K562 (cell line): Measurements from ENCODE around the gene ADAMTS2. TPM values are rescaled to one million over a fixed set of nuclear protein-coding genes. Genes with fewer than 3 reads are reported as not detected.

Experiments
- ATAC-seq: fragments of 200-7000 bp; cut with Tn5 transposase; 3 replicates; pipeline ENCODE4 v1.9.1; 2020; ENCODE audit warnings: moderate library complexity
- BruUV-seq: library from RNA; stranded (reverse); fragments of 400-500 nt; replicated peaks from 2 replicates; lab custom pipeline; 2021; lab: Mats Ljungman, UMichigan
- CTCF ChIA-PET: fragments of 300-600 bp; formaldehyde crosslinking; extraction: SDS; loops from one replicate; lab custom pipeline; 2021; ENCODE audit warnings: low intra/inter-chr PET ratio; lab: Yijun Ruan, JAX
- POLR2A ChIA-PET: fragments of 300-600, 350-650 bp; sonication (Branson Sonifier 250); formaldehyde crosslinking; extraction: SDS; loops from one replicate; lab custom pipeline; 2021; ENCODE audit warnings: antibody characterized with exemption, inconsistent platforms; lab: Yijun Ruan, JAX
- DNase-seq, 4 experiments: peaks; one replicate each; pipeline versions ENCODE4 v3.0.0 to v3.0.0-alpha.2; 2011 to 2018; ENCODE audit warnings: low spot score in 3 of 4, mixed read lengths in 3 of 4; ENCODE audit errors: extremely low read depth in 1 of 4
- FAIRE-seq: peaks from 2 replicates; lab custom pipeline; 2011; peaks lifted over from hg19 to GRCh38; lab: Jason Lieb, UNC
- H2AFZ ChIP-seq: 2 replicates; pipeline ENCODE4 v1.6.0; 2011; ENCODE audit warnings: low read depth, low read length, control low read depth, inconsistent platforms
- H3K27ac ChIP-seq: fragments of 200-600 bp; 3 replicates; pipeline ENCODE4 v1.8.0; 2011; ENCODE audit warnings: low read depth, mild to moderate bottlenecking, control low read depth, inconsistent platforms, low read length, moderate library complexity, mixed read lengths; ENCODE audit errors: extremely low read depth
- H3K27me3 ChIP-seq, 2 experiments: fragments of 300-600 bp in 1 of 2; 2 replicates in 1 of 2; 3 replicates in 1 of 2; pipeline versions ENCODE4 v1.6.0 to v1.8.0; 2011; ENCODE audit warnings: inconsistent platforms in 2 of 2, low read length in 2 of 2, mild to moderate bottlenecking in 1 of 2, mixed read lengths in 1 of 2, moderate library complexity in 1 of 2; ENCODE audit not compliant: control insufficient read depth in 2 of 2, insufficient read depth in 2 of 2
- H3K36me3 ChIP-seq: fragments of 300-600 bp; 3 replicates; pipeline ENCODE4 v1.8.0; 2011; ENCODE audit warnings: mild to moderate bottlenecking, low read length, inconsistent platforms; ENCODE audit not compliant: control insufficient read depth, insufficient read depth
- H3K4me1 ChIP-seq, 2 experiments: fragments of 200-600 bp in 1 of 2; replicated peaks in 1 of 2; 2 replicates in 1 of 2; 3 replicates in 1 of 2; pipeline versions ENCODE4 v1.5.1 to v1.8.0; 2011; ENCODE audit warnings: inconsistent platforms in 2 of 2, low read length in 2 of 2, mild to moderate bottlenecking in 1 of 2, mixed read lengths in 1 of 2, moderate library complexity in 1 of 2; ENCODE audit not compliant: control insufficient read depth in 2 of 2, insufficient read depth in 2 of 2
- H3K4me2 ChIP-seq: 2 replicates; pipeline ENCODE4 v1.6.1; 2011; ENCODE audit warnings: low read length, control low read depth, inconsistent platforms, mixed read lengths; ENCODE audit not compliant: insufficient read depth
- H3K4me3 ChIP-seq: fragments of 200-600 bp; sonication (generic), shearing (Covaris generic); 2 replicates; pipeline ENCODE4 v1.5.1; 2016; ENCODE audit warnings: control low read depth, inconsistent platforms
- H3K79me2 ChIP-seq: fragments of 200-600 bp; 3 replicates; pipeline ENCODE4 v1.8.0; 2011; ENCODE audit warnings: low read length, inconsistent platforms; ENCODE audit not compliant: control insufficient read depth, insufficient read depth
- H3K9ac ChIP-seq, 2 experiments: 2 replicates each; pipeline versions ENCODE4 v1.6.0 to v1.6.1; 2011; ENCODE audit warnings: low read depth in 2 of 2, low read length in 2 of 2, control low read depth in 1 of 2, inconsistent platforms in 1 of 2, mild to moderate bottlenecking in 1 of 2, mixed read lengths in 1 of 2; ENCODE audit not compliant: insufficient read depth in 1 of 2
- H3K9me1 ChIP-seq: one replicate; pipeline ENCODE4 v1.6.0; 2011; ENCODE audit warnings: inconsistent platforms, mild to moderate bottlenecking, low read length, moderate library complexity; ENCODE audit not compliant: control insufficient read depth, insufficient read depth
- H3K9me3 ChIP-seq: replicated peaks from 2 replicates; pipeline ENCODE4 v1.5.1; 2011; ENCODE audit warnings: low read depth, low read length, inconsistent platforms; ENCODE audit not compliant: control insufficient read depth, insufficient read depth
- H4K20me1 ChIP-seq: replicated peaks from 2 replicates; pipeline ENCODE4 v1.6.1; 2011; ENCODE audit warnings: low read length, inconsistent platforms, mixed read lengths; ENCODE audit not compliant: control insufficient read depth, insufficient read depth
- CHD2 ChIP-seq: IDR thresholded peaks from 2 replicates; pipeline ENCODE4 v1.6.1; 2011; ENCODE audit warnings: low read depth, low read length
- CREBBP ChIP-seq: IDR thresholded peaks from one replicate; pipeline ENCODE4 v1.6.1; 2012; ENCODE audit warnings: low read depth, mild to moderate bottlenecking, control low read depth, inconsistent platforms, low read length
- FOXA3 ChIP-seq, 2 experiments: fragments of 450-650 bp in 1 of 2; sonication (generic) in 1 of 2; formaldehyde crosslinking; IDR thresholded peaks in 1 of 2; conservative IDR thresholded peaks in 1 of 2; 2 replicates each; pipeline versions ENCODE4 v1.4.0 to v1.8.0; 2020 to 2022; ENCODE audit warnings: mild to moderate bottlenecking in 2 of 2, missing genetic modification reagents in 1 of 2
- GABPB2 ChIP-seq: fragments of 250-450 bp; sonication (Bioruptor Pico); conservative IDR thresholded peaks from 2 replicates; pipeline ENCODE4 v1.5.1; 2021; ENCODE audit warnings: mild to moderate bottlenecking
- KAT2B ChIP-seq: IDR thresholded peaks from one replicate; pipeline ENCODE4 v1.6.1; 2012; ENCODE audit warnings: low read depth, mild to moderate bottlenecking, control low read depth, inconsistent platforms, low read length, moderate library complexity
- L3MBTL2 ChIP-seq: fragments of 450-650 bp; IDR thresholded peaks from 2 replicates; pipeline ENCODE4 v1.6.1; 2016; ENCODE audit warnings: mild to moderate bottlenecking, moderate library complexity
- LCOR ChIP-seq: sonication (generic); formaldehyde crosslinking; IDR thresholded peaks from 2 replicates; pipeline ENCODE4 v1.8.0; 2022; ENCODE audit warnings: mild to moderate bottlenecking, missing genetic modification reagents
- MCM2 ChIP-seq: fragments of 450-650 bp; IDR thresholded peaks from 2 replicates; pipeline ENCODE4 v1.6.1; 2017; ENCODE audit warnings: low read depth, mild to moderate bottlenecking
- NR2C1 ChIP-seq, 2 experiments: fragments of 450-650 bp; IDR thresholded peaks; 2 replicates each; pipeline ENCODE4 v1.6.1; 2017; ENCODE audit warnings: mild to moderate bottlenecking in 2 of 2, antibody characterized with exemption in 1 of 2, inconsistent platforms in 1 of 2, missing compliant biosample characterization in 1 of 2, missing genetic modification characterization in 1 of 2
- NR4A1 ChIP-seq, 2 experiments: fragments of 250-450 bp in 1 of 2; fragments of 450-650 bp in 1 of 2; sonication (Bioruptor Pico) in 1 of 2; IDR thresholded peaks; 2 replicates each; pipeline versions ENCODE4 v1.4.0 to v1.6.1; 2016 to 2020; ENCODE audit warnings: mild to moderate bottlenecking in 2 of 2, missing compliant biosample characterization in 1 of 2, missing genetic modification characterization in 1 of 2, moderate library complexity in 1 of 2
- SIN3A ChIP-seq, 2 experiments: fragments of 150-350 bp in 1 of 2; IDR thresholded peaks; 2 replicates each; pipeline ENCODE4 v1.6.1; 2011 to 2016; ENCODE audit warnings: borderline replicate concordance in 2 of 2, low read depth in 2 of 2, low read length in 2 of 2, mild to moderate bottlenecking in 2 of 2, moderate library complexity in 2 of 2; ENCODE audit not compliant: control insufficient read depth in 1 of 2
- WGBS: fragments of 100-300 bp; shearing (Covaris generic); methylation state at CpG from one replicate; pipeline ENCODE4 v1.1.6; 2016; ENCODE audit warnings: low coverage, mixed read lengths; ENCODE audit not compliant: insufficient coverage; ENCODE audit errors: missing lambda C conversion rate; 5-methylcytosine and 5-hydroxymethylcytosine counted together
- in situ Hi-C: fragments of 300-500 bp; cut with MboI; formaldehyde crosslinking; loops from 4 replicates; pipeline ENCODE4 v1.15.0; 2018; ENCODE audit warnings: inconsistent platforms, mixed read lengths
- intact Hi-C: fragments of 100-400 bp; cut with micrococcal nuclease; formaldehyde crosslinking; loops from 2 replicates; pipeline ENCODE4 v1.14.2; 2022
- polyA plus RNA-seq, 8 experiments: library from polyadenylated mRNA; depleted of rRNA in 4 of 8; stranded (reverse) in 5 of 8; unstranded in 3 of 8; fragments of >200 nt; fragmentation: Nextera tagmentation in 2 of 8; fragmentation: Illumina TruSeq in 1 of 8; extraction: Ambion mirVana in 2 of 8; extraction: Trizol in 1 of 8; gene quantifications; 2 replicates each; pipeline versions ENCODE4 v1.2.1 to v1.2.3, GENCODE V29; 2011 to 2014; ENCODE audit warnings: inconsistent platforms in 1 of 8, missing spikeins in 1 of 8
- total RNA-seq, 7 experiments: library from RNA; depleted of rRNA in 6 of 7; stranded (reverse); fragments of >200 nt in 6 of 7; fragmentation: Illumina TruSeq in 2 of 7; extraction: Trizol in 2 of 7; gene quantifications; 2 replicates each; pipeline versions ENCODE4 v1.2.1 to v1.2.3, GENCODE V29; 2011 to 2021; ENCODE audit warnings: low replicate concordance in 1 of 7
- TF ChIP-seq, protein P1 (sequence below): fragments of 450-650 bp; IDR thresholded peaks from 2 replicates; pipeline ENCODE4 v1.6.1; 2016; ENCODE audit warnings: antibody characterized with exemption
- TF ChIP-seq, protein P2 (sequence below): sonication (generic); formaldehyde crosslinking; IDR thresholded peaks from 2 replicates; pipeline ENCODE4 v1.9.0; 2022; ENCODE audit warnings: mild to moderate bottlenecking, missing genetic modification reagents
- TF ChIP-seq, protein P3 (sequence below): fragments of 450-650 bp; IDR thresholded peaks from 2 replicates; pipeline ENCODE4 v1.7.0; 2016; ENCODE audit warnings: borderline replicate concordance
- TF ChIP-seq, protein P4 (sequence below): fragments of 450-650 bp; IDR thresholded peaks from 2 replicates; pipeline ENCODE4 v1.6.1; 2016; ENCODE audit warnings: missing biosample characterization, missing genetic modification characterization
- TF ChIP-seq, protein P5 (sequence below): sonication (generic); formaldehyde crosslinking; IDR thresholded peaks from 2 replicates; pipeline ENCODE4 v1.8.0; 2022; ENCODE audit warnings: missing genetic modification reagents, mild to moderate bottlenecking, borderline replicate concordance

Gene ADAMTS2
- total and polyA plus RNA-seq, 9 of the 15 experiments (the other 6 are each of a cell fraction or from before 2014, with no cell fraction given) = not detected

GRCh38 chr5:179170606-179171005 lies 174.7 kb downstream of the ADAMTS2 start:
- intact Hi-C loops (no loop called here), in situ Hi-C loops (loop anchor here (10.0 kb wide), 1 partner anchor 494 kb away; no protein-coding TSS in a partner anchor)
- FAIRE-seq (no peak), DNase-seq (no peak), ATAC-seq (no peak)
- Histone ChIP-seq H3K9me3 (no peaks in the 10 kb centered on the region), H3K9ac (no peak overlapping the region), H4K20me1 (no peaks in the 10 kb centered on the region; the same call in none of the 2 replicates), H3K9me1 (no peaks in the 10 kb centered on the region), H3K4me1 (peaks cover 0 to 14% of the 10 kb centered on the region in 2 experiments; a peak in 2 of 5 replicates), H3K4me3 (no peak overlapping the region), H3K4me2 (no peak overlapping the region), H3K27ac (no peak overlapping the region), H3K27me3 (peaks cover 3 to 41% of the 10 kb centered on the region in 2 experiments; a peak in 3 of 5 replicates), H3K36me3 (no peaks in the 10 kb centered on the region), H2AFZ (no peak overlapping the region), H3K79me2 (no peaks in the 10 kb centered on the region)
- WGBS = 0% methylated on average over 6 of the region's 6 CpGs
- ChIA-PET CTCF (interaction anchor here (1.0 kb wide), 1 partner anchor 323 kb away, joined by 3 read pairs; no protein-coding TSS in a partner anchor), POLR2A (interaction anchor here (0.9 to 1.2 kb wide), 2 partner anchors 10 to 15 kb away, joined by 3 read pairs; no protein-coding TSS in a partner anchor)
- BruUV-seq = no TSS peak
- TF ChIP-seq KAT2B (no peak), MCM2 (no peak), FOXA3 (CRISPR knock-in tag; conservative IDR thresholded peaks at IDR 0.05 in 1 of 2, IDR thresholded peaks at IDR 0.05 in 1 of 2) (no peak), GABPB2 (CRISPR knock-in tag) (no peak), L3MBTL2 (no peak), NR4A1 (CRISPR knock-in tag; IDR thresholded peaks at IDR 0.05) (no peak), NR4A1 (tag; IDR thresholded peaks at IDR 0.05) (no peak), NR2C1 (IDR thresholded peaks at IDR 0.05) (no peak), NR2C1 (tag; IDR thresholded peaks at IDR 0.05) (no peak), LCOR (CRISPR knock-in tag) (no peak), CHD2 (no peak), SIN3A (IDR thresholded peaks at IDR 0.05; ENCODE audit: borderline replicate concordance in 2 of 2, control insufficient read depth in 1 of 2, low read depth in 2 of 2, low read length in 2 of 2) (no peak), CREBBP (no peak)
- TF ChIP-seq, protein P1, sequence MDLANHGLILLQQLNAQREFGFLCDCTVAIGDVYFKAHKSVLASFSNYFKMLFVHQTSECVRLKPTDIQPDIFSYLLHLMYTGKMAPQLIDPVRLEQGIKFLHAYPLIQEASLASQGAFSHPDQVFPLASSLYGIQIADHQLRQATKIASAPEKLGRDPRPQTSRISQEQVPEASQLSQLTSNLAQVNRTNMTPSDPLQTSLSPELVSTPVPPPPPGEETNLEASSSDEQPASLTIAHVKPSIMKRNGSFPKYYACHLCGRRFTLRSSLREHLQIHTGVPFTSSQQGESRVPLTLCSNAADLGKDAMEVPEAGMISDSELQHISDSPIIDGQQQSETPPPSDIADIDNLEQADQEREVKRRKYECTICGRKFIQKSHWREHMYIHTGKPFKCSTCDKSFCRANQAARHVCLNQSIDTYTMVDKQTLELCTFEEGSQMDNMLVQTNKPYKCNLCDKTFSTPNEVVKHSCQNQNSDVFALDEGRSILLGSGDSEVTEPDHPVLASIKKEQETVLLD = no peak
- TF ChIP-seq, protein P2, sequence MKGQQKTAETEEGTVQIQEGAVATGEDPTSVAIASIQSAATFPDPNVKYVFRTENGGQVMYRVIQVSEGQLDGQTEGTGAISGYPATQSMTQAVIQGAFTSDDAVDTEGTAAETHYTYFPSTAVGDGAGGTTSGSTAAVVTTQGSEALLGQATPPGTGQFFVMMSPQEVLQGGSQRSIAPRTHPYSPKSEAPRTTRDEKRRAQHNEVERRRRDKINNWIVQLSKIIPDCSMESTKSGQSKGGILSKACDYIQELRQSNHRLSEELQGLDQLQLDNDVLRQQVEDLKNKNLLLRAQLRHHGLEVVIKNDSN (CRISPR knock-in tag) = no peak
- TF ChIP-seq, protein P3, sequence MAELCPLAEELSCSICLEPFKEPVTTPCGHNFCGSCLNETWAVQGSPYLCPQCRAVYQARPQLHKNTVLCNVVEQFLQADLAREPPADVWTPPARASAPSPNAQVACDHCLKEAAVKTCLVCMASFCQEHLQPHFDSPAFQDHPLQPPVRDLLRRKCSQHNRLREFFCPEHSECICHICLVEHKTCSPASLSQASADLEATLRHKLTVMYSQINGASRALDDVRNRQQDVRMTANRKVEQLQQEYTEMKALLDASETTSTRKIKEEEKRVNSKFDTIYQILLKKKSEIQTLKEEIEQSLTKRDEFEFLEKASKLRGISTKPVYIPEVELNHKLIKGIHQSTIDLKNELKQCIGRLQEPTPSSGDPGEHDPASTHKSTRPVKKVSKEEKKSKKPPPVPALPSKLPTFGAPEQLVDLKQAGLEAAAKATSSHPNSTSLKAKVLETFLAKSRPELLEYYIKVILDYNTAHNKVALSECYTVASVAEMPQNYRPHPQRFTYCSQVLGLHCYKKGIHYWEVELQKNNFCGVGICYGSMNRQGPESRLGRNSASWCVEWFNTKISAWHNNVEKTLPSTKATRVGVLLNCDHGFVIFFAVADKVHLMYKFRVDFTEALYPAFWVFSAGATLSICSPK = no peak
- TF ChIP-seq, protein P4, sequence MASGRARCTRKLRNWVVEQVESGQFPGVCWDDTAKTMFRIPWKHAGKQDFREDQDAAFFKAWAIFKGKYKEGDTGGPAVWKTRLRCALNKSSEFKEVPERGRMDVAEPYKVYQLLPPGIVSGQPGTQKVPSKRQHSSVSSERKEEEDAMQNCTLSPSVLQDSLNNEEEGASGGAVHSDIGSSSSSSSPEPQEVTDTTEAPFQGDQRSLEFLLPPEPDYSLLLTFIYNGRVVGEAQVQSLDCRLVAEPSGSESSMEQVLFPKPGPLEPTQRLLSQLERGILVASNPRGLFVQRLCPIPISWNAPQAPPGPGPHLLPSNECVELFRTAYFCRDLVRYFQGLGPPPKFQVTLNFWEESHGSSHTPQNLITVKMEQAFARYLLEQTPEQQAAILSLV (tag) = no peak
- TF ChIP-seq, protein P5, sequence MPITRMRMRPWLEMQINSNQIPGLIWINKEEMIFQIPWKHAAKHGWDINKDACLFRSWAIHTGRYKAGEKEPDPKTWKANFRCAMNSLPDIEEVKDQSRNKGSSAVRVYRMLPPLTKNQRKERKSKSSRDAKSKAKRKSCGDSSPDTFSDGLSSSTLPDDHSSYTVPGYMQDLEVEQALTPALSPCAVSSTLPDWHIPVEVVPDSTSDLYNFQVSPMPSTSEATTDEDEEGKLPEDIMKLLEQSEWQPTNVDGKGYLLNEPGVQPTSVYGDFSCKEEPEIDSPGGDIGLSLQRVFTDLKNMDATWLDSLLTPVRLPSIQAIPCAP (CRISPR knock-in tag) = no peak
